HG03139 (cell line): ENCODE measurements around the gene RASGEF1C.

Source experiments
- ATAC-seq: cut with Tn5 transposase; IDR thresholded peaks from one replicate; pipeline ENCODE4 v1.9.1; 2021; ENCODE audit not compliant: unreplicated experiment

The RASGEF1C gene

DNA sequence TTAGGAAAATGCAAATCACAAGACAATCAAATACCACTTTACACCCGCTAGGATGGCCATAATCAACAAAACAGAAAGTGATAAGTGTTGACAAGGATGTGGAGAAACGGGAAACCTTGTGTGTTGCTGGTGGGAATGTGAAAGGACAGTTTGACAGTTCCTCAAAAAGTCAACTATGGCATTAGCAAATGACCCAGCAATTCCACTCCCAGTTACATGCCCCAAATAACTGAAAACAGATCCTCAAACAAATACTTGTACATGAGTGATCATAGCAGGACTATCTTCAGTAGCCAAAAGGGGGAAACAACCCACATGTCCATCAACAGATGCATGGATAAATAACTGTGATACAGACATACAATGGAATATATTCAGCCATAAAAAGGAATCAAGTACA, 21.2 kb downstream of the RASGEF1C start:
- ATAC-seq, result no peak

- no peak for ATAC-seq
These were observed 28.2 kb downstream of the RASGEF1C start for GRCh38 chr5:180180846-180181245.

DNA sequence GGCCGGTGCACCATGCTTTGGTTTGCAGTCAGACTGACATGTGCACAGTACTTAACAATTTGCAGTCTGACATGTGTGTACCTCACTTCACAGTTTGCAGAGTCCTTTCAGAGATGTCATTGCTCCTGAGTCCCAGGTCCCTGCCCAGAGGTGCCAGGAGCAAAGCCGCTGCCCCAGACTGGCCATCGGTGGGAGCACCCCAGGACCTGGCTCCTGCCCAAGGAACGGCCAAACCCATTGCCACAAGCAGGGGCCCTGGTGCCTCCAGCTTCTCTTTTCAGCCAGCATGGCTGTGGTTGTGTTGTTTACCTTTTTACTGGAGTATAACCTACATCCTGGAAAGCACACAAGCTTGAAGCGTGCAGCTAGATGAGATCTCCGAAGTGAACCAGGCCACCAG, 28.6 kb downstream of the RASGEF1C start:
- ATAC-seq, result no peak

GRCh38 chr5:180179442-180180420, 29.3 kb downstream of the RASGEF1C start:
- ATAC-seq, result no peak

DNA sequence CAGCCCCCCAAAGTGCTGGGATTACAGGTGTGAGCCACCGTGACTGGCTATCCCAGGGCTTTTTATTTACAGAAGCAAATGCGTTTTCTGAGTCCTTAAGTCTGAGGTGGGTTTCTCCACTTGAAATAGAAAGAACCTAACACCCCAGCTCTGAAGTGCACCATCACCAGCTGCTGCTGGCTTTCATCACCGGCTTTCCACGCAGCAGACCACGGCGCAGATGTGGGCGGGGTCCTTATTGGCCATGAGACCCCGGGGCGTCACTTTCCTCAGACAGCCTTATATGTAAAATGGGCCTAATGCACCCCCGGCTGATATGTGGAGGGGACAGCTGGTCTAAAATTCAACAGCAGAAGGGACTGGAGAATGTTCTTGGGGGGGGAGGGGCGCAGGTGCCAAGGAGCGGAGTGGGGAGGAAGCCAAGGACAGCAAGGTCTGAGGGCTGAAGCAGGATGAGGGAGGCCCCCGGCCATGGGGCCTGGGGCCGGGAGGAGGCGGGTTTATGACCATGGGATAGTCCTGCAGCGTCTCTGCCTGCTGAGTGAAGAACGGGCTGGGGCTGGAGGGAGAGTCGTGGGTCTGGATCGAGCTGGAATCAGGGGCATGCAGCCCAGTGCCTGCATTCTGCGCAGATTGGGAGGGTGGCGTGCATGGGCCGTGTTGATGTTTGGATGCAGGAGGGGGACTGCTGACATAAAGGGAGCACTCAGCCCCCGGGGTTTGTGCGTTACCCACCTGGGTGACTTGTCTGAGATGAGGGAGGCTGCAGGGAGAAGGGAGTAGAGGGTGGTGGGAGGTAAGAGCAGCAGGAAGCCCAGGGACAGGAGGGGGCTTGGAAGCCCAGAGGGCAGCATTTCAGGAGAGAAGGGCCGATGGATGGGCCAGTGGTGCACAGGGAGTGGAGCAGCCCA, 30.2 kb downstream of the RASGEF1C start:
- ATAC-seq, result no peak

DNA sequence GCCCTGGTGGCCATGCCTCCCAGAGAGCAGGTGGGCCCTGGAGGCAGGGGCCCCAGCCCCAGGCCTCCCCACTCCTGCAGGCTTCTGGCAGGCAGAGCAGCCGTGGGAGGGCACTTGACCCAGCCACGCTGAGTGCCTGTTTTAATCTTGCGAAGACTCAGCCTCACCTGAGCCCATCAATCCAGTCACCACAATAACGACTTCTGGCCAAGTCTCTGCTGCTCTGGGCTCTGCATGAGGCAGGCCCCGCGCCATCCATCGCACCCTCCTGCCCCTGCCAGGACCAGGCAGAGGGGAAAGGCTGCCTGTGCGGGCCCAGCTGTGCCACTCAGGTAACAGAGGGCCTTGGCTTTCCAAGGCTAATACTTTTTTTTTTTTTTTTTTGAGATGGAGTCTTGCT, 32.8 kb downstream of the RASGEF1C start:
- no peak for ATAC-seq

DNA sequence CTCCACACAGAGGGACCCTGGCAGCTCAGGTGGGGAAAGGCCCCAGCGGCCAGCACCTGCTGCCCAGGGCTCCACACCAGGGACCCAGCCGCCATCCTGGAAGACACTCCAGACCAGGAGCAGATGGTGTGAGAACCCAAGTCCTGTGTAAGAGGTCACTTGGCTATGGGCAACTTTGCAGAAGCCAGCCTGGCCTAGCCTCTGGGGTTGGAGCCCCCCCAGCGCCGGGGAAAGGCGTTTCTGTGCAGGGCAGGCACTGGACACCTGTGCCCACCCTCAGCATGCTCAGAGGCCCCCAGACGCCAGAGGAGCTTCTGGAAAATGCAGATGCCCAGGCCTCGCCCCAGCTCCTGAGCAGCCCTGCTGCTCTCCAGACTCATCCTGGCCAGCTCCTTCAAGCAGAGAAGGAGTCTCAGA, 34.0 kb downstream of the RASGEF1C start:
- ATAC-seq, result no peak

GRCh38 chr5:180174587-180174972, 34.4 kb downstream of the RASGEF1C start:
- no peak for ATAC-seq

GRCh38 chr5:180173875-180174586, 35.0 kb downstream of the RASGEF1C start:
- ATAC-seq, result no peak

DNA sequence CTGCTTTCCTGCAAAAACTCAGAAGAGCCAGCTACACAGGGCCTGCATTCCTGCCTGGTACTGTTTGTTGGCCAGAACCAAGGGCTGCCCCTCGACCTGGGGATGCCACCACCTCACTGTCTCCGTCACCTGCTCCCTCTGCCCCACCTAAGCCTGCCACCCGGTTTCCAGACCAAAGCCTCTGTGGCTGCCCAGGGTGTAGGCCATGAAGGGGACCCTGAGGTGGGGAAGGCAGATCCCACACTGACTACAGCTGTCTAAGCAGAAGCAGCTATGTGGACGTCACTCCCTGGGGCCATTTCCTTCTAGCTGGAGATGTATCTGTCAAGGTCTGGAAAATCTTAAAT, 35.8 kb downstream of the RASGEF1C start:
- no peak for ATAC-seq

GRCh38 chr5:180172447-180173197, 36.4 kb downstream of the RASGEF1C start:
- no peak for ATAC-seq

- no peak for ATAC-seq
These were observed 37.4 kb downstream of the RASGEF1C start for GRCh38 chr5:180171568-180172094.

DNA sequence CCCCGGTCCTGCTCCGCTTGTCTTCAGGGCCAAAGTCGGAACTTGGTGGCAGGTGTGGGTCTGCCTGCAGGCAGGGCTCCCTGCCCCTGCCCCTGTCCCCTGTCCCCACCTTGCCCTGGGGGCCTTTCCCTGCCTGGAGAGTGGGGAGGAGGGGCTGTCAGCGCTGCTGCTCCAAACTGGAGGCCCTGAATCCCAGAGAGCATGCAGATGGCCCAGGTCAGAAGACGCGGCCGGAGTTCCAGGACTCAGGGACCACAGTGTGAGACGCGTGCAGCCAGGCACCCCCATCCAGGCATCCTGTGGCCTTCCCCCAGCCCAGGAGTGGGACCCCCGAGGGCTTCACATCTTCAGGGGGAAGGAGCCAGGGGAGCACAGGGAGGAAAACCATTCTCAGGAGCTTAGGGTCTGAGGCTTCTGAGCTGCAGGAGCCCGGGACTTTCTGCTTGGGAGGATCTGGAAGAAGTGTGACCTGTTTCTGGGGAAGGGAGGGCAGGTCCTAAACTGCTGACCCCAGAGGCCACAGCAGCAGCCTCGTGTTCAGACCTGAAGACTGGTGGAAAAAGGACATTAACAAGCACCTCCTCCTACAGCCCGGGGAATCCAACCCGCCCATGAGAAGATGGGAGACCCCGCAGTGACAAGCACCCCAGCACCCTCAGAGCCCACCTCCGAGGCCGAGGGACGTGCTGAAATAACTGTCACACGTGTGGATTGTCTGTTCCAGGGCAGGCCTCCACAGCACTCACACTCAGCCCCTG, 38.0 kb downstream of the RASGEF1C start:
- ATAC-seq, result no peak

DNA sequence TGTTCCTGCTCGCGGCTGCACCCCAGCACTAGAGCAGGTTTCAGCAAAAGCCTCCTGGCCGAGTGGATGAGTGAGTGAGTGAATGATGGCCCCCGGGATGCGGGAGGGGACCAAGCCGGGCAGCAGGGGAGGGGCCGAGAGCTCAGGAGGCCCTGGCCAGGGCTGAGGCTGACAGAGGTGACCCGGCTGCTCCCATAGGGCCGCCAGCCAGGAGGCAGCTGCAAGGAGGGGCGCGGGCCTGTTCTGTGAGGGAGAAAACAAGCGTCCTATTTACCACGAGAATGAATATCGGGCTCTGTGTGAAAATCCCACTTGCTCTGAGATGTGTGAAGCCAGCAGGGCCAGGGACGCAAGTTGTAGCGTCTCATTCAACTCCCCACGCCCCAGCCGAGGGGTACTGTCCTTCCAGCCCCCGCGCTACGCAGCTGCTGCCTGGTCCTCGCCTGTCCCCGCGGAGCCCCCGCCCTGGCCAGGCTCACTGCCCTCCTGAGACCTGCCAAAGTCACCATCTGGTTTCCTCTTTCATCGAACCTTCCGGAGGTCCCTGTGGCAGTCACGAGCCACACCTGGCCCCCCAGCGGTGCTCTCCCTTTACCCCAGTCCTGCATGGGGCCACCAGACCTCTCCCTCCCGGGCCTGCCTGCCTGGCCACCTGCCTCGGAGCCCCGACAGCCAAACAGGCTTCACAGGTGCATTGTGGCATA, 38.8 kb downstream of the RASGEF1C start:
- ATAC-seq, result no peak

DNA sequence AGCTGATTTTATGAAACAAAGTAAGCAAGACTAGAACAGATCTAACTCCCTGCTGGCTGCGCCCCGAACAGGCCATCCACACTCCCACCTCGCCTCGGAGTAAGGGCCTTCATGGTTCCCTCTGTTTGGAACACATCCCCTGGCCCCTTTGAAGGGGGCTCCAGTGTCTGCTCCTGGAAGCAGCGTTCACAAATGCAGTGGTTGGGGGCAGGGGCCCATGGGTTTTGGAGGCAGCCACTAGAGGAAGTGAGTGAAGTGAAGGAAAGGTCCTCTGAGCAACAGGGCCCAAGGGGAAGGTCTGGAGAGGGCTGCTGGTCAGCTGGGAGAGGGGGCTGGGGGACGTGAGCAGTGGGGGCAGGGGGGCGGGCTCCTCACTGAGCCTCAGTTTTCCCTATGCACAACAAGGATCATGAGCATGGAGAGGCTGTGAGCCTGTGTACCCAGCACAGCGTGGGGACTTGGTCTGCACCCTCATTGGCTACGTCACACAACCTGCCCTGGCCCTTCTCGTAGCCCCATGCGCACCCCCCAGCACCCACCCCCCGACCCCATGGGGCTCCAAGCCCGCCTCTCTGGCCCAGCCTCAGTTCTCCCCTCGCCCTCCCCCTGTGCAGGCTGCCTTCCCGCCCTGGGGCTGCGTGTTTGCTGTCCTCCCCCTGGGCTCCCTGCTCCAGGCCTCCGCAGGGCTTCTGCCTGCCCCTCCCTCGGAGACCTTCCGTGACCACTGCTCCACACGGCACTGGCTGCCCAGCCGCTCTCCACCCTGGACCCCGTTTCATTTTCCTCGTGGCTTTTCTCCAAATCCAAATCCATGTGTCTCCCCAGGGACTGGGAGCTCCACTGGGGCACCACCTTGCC, 39.5 kb downstream of the RASGEF1C start:
- no peak for ATAC-seq

- no peak for ATAC-seq
These were observed 40.3 kb downstream of the RASGEF1C start for GRCh38 chr5:180168758-180169157.

GRCh38 chr5:180166176-180166575, 42.8 kb downstream of the RASGEF1C start:
- ATAC-seq, result no peak

DNA sequence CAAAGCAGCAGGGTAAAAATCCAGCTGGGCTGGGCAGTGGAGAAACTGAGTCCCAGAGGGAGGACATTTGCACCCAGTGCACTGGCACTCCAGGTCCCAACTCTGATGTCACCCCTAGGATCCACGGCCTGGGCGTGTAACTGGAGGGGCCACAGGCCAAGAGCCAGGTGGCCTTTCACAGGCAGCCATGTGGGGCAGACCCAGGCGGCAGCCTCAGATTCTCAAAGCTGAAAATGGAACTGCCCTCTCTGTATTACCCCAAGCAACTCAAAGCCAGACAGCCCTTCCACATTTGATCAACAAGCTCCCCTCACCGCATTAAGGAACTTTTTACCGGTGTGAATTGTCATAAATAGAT, 46.7 kb downstream of the RASGEF1C start:
- no peak for ATAC-seq
